Hepatocyte (in vitro differentiated cells): Measurements from ENCODE around the gene SHISAL1.

Source experiments
- EZH2 ChIP-seq: fragments of 200-600 bp; sonication (generic); IDR thresholded peaks from 2 replicates; pipeline ENCODE4 v1.6.1; 2016; ENCODE audit warnings: antibody characterized with exemption, mild to moderate bottlenecking, borderline replicate concordance
- EZH2phosphoT487 ChIP-seq: fragments of 200-600 bp; sonication (generic); IDR thresholded peaks from one replicate; pipeline ENCODE4 v1.6.1; 2018; ENCODE audit warnings: antibody characterized with exemption, mild to moderate bottlenecking, low read depth, moderate library complexity; ENCODE audit not compliant: unreplicated experiment, severe bottlenecking
- TF ChIP-seq, protein P1 (sequence below): fragments of 200-600 bp; sonication (generic); IDR thresholded peaks from 2 replicates; pipeline ENCODE4 v1.5.1; 2016; ENCODE audit warnings: antibody characterized with exemption, mild to moderate bottlenecking; ENCODE audit not compliant: poor library complexity

DNA sequence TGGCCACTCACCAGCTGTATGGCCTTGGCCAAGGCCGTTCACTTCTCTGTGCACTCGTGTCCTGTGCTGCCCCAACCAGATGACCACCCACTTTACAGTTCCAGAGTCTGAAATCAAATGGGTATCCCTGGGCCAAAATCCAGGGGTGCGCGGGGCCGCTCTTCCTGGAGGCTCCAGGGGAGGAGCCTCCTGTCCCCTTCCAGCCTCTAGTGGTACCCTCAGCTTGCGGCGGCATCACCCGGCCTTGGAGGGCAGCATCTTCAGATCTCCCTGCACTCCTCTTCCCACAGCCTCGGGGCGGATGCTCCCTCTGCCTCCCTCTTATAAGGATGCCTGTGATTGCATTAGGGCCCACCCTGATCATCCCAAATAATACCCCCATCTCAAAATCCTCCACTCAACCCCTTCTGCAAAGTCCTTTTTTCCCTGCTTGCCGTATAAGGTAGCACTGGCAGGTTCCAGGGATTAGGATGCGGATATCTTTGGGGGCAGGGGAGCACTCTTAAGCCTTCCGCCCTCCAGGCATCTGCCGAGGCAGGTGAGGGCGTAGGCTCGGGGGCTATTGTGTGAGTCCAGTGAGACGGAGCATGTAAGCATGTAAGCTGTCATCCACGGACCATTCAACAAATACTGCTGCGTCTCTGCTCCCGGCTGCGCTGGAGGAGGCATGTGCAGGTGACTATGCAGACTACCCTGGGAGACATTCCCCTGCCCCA lies 24.4 kb upstream of the SHISAL1 start:
- TF ChIP-seq, protein P1, sequence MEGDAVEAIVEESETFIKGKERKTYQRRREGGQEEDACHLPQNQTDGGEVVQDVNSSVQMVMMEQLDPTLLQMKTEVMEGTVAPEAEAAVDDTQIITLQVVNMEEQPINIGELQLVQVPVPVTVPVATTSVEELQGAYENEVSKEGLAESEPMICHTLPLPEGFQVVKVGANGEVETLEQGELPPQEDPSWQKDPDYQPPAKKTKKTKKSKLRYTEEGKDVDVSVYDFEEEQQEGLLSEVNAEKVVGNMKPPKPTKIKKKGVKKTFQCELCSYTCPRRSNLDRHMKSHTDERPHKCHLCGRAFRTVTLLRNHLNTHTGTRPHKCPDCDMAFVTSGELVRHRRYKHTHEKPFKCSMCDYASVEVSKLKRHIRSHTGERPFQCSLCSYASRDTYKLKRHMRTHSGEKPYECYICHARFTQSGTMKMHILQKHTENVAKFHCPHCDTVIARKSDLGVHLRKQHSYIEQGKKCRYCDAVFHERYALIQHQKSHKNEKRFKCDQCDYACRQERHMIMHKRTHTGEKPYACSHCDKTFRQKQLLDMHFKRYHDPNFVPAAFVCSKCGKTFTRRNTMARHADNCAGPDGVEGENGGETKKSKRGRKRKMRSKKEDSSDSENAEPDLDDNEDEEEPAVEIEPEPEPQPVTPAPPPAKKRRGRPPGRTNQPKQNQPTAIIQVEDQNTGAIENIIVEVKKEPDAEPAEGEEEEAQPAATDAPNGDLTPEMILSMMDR = no peak
- TF ChIP-seq EZH2 (no peak), EZH2phosphoT487 (no peak)
